Choroid plexus epithelial cell (primary cell): ENCODE measurements around the gene MED16.
"Not testable (repeated sequence)": the region's sequence is repeated elsewhere in the genome, so short reads cannot be mapped to it uniquely, and the experiment has no call there.

Source experiments
- DNase-seq: peaks from one replicate; pipeline ENCODE4 v3.0.0-alpha.2; 2010; ENCODE audit warnings: low read depth
- H3K4me3 ChIP-seq: 2 replicates; pipeline ENCODE4 v1.5.1; 2011; ENCODE audit warnings: low read depth, mild to moderate bottlenecking, control low read depth, low read length, moderate library complexity
- CTCF ChIP-seq: conservative IDR thresholded peaks from 2 replicates; pipeline ENCODE4 v1.5.1; 2011; ENCODE audit warnings: low read depth, mild to moderate bottlenecking, control low read depth, inconsistent platforms, low read length, moderate library complexity

MED16 gene

GRCh38 chr19:844546-844971 lies 48.4 kb downstream of the MED16 start:
- TF ChIP-seq CTCF: no peak
- no peak for DNase-seq
- no peak overlapping the region for H3K4me3 ChIP-seq

DNA sequence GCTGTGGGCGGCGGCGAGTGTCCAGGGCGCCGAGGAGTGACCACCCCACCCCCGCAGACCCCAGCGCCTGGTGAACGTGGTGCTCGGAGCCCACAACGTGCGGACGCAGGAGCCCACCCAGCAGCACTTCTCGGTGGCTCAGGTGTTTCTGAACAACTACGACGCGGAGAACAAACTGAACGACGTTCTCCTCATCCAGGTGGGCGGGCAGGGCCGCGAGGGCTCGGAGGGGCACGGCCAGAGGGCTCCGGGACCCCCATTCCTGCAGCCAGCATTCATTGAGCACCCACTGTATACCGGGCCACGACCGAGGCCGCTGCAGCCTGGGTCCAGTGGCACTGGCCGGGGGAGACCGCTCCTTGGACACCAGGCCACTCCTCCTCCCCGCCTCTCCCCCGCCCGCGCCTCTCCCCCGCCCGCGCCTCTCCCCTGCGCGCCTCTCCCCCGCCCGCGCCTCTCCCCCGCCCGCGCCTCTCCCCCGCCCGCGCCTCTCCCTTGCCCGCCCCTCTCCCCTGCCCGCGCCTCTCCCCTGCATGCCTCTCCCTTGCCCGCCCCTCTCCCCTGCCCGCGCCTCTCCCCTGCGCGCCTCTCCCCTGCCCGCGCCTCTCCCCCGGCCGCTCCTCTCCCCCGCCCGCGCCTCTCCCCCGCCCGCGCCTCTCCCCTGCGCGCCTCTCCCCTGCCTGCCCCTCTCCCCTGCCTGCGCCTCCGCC lies 49.0 kb downstream of the MED16 start:
- no peak overlapping the region for H3K4me3 ChIP-seq
- DNase-seq: no peak
- TF ChIP-seq CTCF: no peak

GRCh38 chr19:843180-843835 lies 49.7 kb downstream of the MED16 start:
- no peak overlapping the region for H3K4me3 ChIP-seq
- no peak for TF ChIP-seq CTCF
- DNase-seq: no peak

GRCh38 chr19:842802-843179 lies 50.2 kb downstream of the MED16 start:
- DNase-seq: not testable (repeated sequence)

DNA sequence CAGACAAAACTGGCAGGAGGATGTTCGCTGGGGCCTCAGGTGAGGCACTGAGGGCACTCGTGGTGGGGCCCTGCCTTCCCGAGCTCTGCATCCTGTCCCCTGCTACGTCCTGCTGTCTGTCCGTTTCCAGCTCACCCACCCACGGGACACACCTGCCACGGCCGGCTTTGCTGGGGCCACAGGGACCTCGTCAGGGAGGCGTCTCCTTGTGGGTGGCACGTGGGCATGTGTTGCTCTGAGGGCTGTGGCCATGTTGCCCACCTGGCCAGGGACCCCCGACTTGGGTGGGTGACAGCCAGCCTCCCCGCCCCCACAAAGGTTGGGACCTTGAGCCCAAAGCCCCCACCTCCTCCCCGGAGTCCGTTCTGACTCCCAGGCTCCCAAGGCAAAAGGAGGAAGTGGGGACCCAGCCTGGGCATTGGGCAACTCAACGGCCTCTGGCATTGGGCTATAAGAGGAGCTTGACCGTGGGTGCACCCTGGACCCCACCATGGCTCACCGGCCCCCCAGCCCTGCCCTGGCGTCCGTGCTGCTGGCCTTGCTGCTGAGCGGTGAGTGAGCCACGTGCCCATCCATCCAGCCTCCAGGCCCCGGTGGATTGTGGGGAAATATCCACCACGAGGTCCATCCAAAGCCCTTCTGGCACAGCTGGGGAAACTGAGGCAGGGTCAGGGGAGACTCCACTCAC lies 52.3 kb downstream of the MED16 start, which contains the start of gene PRTN3:
TSS of gene PRTN3 (plus strand) at position 481 of the 688 bp plus-strand sequence. CDS start at position 491, 10 bp downstream.
- TF ChIP-seq CTCF: no peak
- H3K4me3 ChIP-seq: no peak within 1 kb of the TSS
- DNase-seq: no peak

More at GRCh38 chr19:842802-843179, 50.2 kb downstream of the MED16 start:
- H3K4me3 ChIP-seq: not testable (repeated sequence)

DNA sequence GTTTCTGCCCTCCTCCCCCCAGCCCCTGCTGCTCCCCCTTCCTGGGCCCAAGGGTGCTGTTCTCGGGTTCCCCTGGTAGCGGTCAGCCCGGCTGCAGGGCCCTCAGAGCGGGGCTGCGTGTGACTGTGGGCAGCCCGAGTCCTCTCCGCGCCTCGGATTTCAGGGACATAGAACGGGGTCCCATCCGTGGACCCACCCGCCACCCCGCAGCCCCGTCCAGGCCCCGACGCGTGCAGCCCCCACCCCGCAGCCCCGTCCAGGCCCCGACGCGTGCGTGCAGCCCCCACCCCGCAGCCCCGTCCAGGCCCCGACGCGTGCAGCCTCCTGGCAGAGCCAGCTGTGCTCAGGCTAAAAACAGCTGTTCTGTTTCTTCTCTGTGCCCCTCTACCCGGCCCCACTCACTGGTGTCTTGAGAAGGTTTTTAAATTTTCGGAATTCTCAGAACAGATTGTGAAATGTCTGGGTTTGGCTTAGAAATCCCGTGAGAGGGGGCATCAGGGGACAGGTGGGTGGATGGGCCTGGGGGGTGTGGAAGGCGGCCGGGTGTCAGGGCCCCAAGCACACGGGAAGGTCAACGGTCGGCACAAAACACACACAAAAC lies 57.7 kb downstream of the MED16 start:
- DNase-seq: no peak
- H3K4me3 ChIP-seq: no peak overlapping the region
- no peak for TF ChIP-seq CTCF

DNA sequence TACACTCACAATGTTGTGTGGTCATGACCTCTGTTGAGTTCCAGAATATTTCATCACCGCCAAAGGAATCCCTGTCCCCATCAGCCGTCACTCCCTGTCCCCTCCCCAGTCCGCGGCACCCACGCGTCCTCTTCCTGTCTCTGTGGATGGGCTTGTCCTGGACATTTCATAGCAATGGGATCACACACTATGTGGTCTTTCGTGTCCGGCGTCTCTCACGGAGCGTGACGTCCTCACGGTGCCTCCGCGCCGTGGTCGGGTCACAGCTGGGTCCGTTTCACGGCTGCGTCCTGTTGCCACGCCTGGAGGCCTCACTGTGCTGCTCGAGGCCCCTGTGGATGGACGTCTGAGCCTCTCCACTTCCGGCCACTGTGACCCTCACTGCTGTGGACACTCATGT lies 58.8 kb downstream of the MED16 start:
- no peak overlapping the region for H3K4me3 ChIP-seq
- no peak for DNase-seq
- no peak for TF ChIP-seq CTCF
